HG02885 (cell line): ENCODE measurements around the gene MYH14.

Experiments used
- ATAC-seq: cut with Tn5 transposase; IDR thresholded peaks from one replicate; pipeline ENCODE4 v1.9.1; 2021; ENCODE audit warnings: mild to moderate bottlenecking; ENCODE audit not compliant: unreplicated experiment, poor library complexity

MYH14 gene

DNA sequence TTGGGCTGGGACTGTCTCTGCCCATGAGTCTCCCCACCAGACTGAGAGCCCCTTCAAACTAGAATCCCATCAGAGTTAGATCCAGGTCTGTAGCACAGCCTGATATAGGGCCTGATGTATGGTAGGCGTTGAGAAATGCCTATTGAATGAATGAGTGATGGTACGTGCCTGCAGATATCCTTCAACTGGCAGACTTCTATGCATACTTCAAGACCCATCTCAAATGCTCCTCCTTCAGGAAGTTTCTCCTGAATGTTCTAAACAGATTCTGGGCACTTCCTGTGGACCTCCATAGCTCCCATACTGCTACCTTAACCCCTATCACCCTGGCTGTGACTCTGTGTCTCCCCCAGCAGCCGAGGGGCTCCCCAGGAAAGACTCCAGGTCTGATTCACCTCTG lies 77.6 kb downstream of the MYH14 start:
- no peak for ATAC-seq

DNA sequence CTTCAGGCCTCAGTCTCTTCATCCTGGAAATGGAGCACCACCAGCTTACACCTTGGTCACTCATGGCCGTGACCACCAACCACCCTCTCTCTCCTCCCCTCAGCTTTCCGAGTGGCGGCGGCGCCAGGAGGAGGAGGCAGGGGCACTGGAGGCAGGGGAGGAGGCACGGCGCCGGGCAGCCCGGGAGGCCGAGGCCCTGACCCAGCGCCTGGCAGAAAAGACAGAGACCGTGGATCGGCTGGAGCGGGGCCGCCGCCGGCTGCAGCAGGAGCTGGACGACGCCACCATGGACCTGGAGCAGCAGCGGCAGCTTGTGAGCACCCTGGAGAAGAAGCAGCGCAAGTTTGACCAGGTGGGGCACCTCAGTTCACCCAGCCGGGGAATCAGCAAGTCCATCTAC lies 78.1 kb downstream of the MYH14 start:
- no peak for ATAC-seq

DNA sequence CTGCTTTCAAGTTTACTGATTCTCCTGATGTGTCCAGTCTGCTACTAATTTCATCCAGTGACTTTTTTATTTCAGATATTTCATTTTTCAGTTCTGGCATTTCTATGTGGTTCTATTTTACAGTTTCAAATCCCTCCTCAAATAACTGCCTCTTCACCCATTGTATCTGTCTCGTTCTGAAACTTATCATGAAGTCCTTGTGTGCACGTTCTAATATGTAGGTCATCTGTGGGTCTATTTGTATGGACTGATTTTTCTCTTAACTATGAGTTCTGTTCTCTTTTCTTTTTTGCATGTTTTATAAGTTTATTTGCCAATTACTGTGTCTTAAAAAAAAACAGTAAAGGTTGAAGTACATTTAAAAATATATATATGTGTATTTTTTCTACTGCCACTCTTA lies 82.4 kb downstream of the MYH14 start:
- ATAC-seq, result no peak

GRCh38 chr19:50286443-50286842 lies 83.0 kb downstream of the MYH14 start:
- no peak for ATAC-seq

DNA sequence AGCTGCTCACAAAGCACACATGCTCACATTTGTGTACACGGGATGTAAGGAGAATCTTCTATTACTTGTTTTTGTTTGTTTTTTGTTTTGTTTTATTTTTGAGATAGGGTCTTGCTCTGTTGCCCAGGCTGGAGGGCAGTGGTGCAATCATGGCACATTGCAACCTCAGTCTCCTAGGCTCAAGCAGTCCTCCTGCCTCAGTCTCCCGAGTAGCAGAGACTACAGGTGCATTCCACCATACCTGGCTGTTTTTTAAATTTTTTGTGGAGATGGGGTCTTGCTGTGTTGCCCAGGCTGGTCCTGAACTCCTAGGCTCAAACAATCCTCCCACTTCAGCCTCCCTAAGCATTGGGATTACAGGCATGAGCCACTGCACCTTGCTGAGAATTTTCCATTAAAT lies 83.9 kb downstream of the MYH14 start:
- no peak for ATAC-seq

DNA sequence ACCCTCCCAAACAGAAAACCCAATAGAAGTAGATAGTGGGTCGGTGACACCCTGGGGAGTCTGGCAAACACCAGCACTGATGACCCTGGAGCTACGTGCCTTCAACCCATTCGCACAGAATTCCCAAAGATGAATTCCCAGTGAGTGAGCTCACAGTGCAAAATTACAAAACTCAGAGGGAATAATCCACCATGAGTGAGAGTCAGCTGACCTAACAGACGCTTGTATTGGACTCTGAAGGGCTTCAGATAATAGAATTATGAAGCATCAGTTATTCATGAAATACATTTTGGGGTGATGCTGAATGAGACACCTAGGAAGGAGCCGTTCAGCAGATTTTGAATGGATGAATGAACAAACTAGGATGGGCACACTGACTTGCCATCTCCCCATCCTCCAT lies 85.5 kb downstream of the MYH14 start:
- ATAC-seq, result no peak

- ATAC-seq, result no peak
These were observed 86.6 kb downstream of the MYH14 start for GRCh38 chr19:50290011-50290410.

DNA sequence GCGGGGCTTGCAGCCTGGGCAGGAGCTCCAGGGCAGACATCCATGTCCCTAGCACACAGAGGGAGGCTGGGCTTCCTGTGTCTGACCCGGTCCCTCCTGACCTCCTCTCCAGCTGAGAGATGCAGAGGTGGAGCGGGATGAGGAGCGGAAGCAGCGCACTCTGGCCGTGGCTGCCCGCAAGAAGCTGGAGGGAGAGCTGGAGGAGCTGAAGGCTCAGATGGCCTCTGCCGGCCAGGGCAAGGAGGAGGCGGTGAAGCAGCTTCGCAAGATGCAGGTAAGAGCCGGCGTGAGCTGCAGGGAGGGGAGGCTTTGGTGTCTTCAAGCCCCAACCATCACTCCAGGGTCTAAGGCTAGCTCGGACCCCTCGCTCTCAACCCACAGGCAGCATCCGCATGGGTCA lies 87.4 kb downstream of the MYH14 start:
- ATAC-seq, result no peak

DNA sequence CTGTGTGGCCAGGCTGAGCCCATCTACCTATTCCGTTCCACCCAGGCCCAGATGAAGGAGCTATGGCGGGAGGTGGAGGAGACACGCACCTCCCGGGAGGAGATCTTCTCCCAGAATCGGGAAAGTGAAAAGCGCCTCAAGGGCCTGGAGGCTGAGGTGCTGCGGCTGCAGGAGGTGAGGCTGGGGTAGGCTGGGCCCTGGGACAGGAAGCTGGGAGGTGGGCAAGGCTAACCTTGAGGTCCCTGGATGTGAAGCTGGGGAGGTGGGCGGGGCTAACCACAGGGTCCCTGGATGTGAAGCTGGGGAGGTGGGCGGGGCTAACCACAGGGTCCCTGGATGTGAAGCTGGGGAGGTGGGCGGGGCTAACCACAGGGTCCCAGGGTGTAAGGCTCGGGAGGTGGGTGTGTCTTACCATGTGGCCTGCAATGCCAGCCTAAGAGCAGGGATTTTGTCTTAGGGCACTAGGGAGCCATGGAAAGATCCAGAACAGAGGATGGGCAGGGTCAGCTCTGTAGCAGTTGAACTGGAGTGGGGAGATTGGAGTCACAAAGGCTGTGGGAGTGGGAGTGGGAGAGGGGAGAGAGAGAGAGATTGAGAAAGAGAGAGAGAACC lies 88.9 kb downstream of the MYH14 start:
- ATAC-seq, result no peak

GRCh38 chr19:50293263-50294004 lies 90.0 kb downstream of the MYH14 start:
- no peak for ATAC-seq

GRCh38 chr19:50300051-50300450 lies 96.6 kb downstream of the MYH14 start:
- ATAC-seq, result no peak

DNA sequence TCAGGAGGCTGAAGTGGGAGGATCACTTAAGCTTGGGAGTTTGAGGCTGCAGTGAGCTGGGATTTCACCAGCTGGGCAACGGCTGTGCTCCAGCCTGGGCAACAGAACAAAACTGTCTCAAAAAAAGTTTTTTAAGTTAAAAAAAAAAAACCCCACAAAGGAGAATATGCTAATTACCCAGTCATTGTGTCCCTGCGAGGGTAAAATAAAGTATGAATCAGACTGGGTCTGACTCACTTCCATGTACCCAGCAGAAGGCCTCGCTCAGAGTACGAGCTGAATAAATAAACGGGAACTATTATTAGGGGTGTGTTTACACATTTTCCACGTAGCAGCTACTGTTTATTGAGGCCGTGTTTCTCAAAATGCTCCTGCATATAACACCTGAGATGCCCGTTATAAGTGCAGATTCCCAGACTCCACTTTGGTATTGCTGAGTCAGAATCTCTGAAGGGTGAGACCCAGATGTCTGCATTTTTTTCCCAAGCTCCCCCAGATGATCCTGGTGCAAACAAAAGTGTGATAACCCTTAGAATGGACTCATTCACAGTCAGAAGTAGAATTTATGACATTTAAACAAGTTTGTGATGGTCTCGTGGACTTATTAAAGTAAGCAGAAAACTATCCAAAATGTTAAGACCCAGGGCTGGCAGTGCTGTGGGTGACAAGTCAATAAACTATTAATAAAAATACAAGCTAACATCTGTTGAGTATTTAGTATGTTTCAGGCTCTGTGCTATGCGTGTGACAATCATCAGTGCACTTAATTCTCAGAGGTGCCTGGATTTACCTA lies 97.6 kb downstream of the MYH14 start:
- no peak for ATAC-seq

- ATAC-seq, result no peak
These were observed 98.2 kb downstream of the MYH14 start for GRCh38 chr19:50301607-50301971.

GRCh38 chr19:50303558-50303957 lies 100.1 kb downstream of the MYH14 start:
- ATAC-seq, result no peak

- no peak for ATAC-seq
These were observed 105.6 kb downstream of the MYH14 start for GRCh38 chr19:50308991-50309390.

DNA sequence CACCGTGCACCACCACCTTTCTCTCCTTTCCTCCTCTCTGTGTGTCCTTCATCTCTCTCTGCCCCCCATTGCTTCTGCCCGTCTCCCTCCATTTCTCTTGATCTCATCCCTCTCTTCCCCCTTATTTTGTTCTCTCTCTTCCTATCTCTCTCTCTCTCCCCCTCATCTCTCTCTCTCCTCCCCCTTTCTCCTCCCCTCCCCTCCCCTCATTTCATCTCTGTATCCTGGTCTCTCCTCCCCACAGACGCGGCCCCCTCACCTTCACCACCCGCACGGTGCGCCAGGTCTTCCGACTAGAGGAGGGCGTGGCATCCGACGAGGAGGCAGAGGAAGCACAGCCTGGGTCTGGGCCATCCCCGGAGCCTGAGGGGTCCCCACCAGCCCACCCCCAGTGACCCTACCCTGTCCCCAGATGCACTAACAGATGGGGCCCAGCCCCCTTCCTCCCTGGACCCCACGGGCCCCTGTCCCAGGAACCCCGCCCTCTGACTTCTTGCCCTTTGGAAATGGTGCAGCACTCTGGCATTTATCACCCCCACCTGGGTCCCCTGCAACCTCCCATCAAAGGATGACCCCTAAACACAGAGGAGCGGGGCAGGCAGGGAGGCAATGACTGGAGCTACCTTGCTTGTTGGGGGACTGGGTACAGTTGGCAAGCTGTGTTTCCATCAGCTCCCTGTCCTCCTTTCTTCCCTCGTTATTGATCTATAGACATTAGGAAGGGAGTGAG lies 106.1 kb downstream of the MYH14 start:
- no peak for ATAC-seq

GRCh38 chr19:50310759-50311465 lies 107.5 kb downstream of the MYH14 start:
- ATAC-seq, result no peak

GRCh38 chr19:50311723-50312635 lies 108.6 kb downstream of the MYH14 start:
- ATAC-seq, result no peak
